ENCODE measurements around the gene RPTOR.

Gene RPTOR

GRCh38 chr17:80601146-80601545 lies 56.5 kb downstream of the RPTOR start:
- TF ChIP-seq CTCF (IDR thresholded peaks at IDR 0.05; ENCODE audit: extremely low read depth, missing control alignments), result no peak
- DNase-seq (ENCODE audit: low spot score), result no peak

GRCh38 chr17:80603396-80603795 lies 58.8 kb downstream of the RPTOR start:
- DNase-seq (ENCODE audit: low spot score), result no peak
- no peak for TF ChIP-seq CTCF (IDR thresholded peaks at IDR 0.05; ENCODE audit: extremely low read depth, missing control alignments)

GRCh38 chr17:80604009-80604669 lies 59.5 kb downstream of the RPTOR start:
- DNase-seq (ENCODE audit: low spot score), result no peak
- TF ChIP-seq CTCF (IDR thresholded peaks at IDR 0.05; ENCODE audit: extremely low read depth, missing control alignments), result no peak

- TF ChIP-seq CTCF (IDR thresholded peaks at IDR 0.05; ENCODE audit: extremely low read depth, missing control alignments), result no peak
- no peak for DNase-seq (ENCODE audit: low spot score)
Observed at GRCh38 chr17:80604670-80605010, 60.0 kb downstream of the RPTOR start.

- peak; percentile 87 for DNase-seq (ENCODE audit: low spot score)
- no peak for TF ChIP-seq CTCF (IDR thresholded peaks at IDR 0.05; ENCODE audit: extremely low read depth, missing control alignments)
Observed at GRCh38 chr17:80605326-80606066, 60.9 kb downstream of the RPTOR start.

- TF ChIP-seq CTCF (IDR thresholded peaks at IDR 0.05; ENCODE audit: extremely low read depth, missing control alignments), result no peak
Observed at GRCh38 chr17:80608326-80608725, 63.7 kb downstream of the RPTOR start.

GRCh38 chr17:80609757-80610156 lies 65.1 kb downstream of the RPTOR start:
- no peak for DNase-seq (ENCODE audit: low spot score)
- no peak for TF ChIP-seq CTCF (IDR thresholded peaks at IDR 0.05; ENCODE audit: extremely low read depth, missing control alignments)

More at GRCh38 chr17:80608326-80608725, 63.7 kb downstream of the RPTOR start:
- no peak for DNase-seq (ENCODE audit: low spot score)

Data from GM20000 (cell line).